Esophagus muscularis mucosa (tissue), 4 donors: ENCODE results near the gene MCF2L. TPM values are rescaled to one million over a fixed set of nuclear protein-coding genes. Genes with fewer than 3 reads are reported as not detected.

Source experiments
- DNase-seq: peaks from one replicate; pipeline ENCODE4 v3.0.0-alpha.2; 2017; ENCODE audit errors: extremely low spot score
- H3K27ac ChIP-seq, 4 donors: fragments of 200-600 bp; sonication (generic); replicated peaks in 1 of 4; 1 replicate in 3 of 4; 2 replicates in 1 of 4; pipeline ENCODE4 v1.5.1; 2016 to 2019; ENCODE audit warnings: mild to moderate bottlenecking in 1 of 4
- H3K27me3 ChIP-seq, 4 donors: fragments of 200-600 bp; sonication (generic); one replicate each; pipeline versions ENCODE4 v1.5.1 to v1.6.0; 2016 to 2019
- H3K36me3 ChIP-seq, 4 donors: fragments of 200-600 bp; sonication (generic); one replicate each; pipeline ENCODE4 v1.5.1; 2016 to 2019
- H3K4me1 ChIP-seq, 4 donors: fragments of 200-600 bp; sonication (generic); one replicate each; pipeline ENCODE4 v1.5.1; 2016 to 2019
- H3K4me3 ChIP-seq, 4 donors: fragments of 200-600 bp; sonication (generic); 1 replicate in 2 of 4; 2 replicates in 2 of 4; pipeline ENCODE4 v1.5.1; 2016 to 2019; ENCODE audit warnings: mild to moderate bottlenecking in 4 of 4, moderate library complexity in 1 of 4
- H3K9me3 ChIP-seq, 4 donors: fragments of 200-600 bp; sonication (generic); 1 replicate in 3 of 4; 2 replicates in 1 of 4; pipeline ENCODE4 v1.5.1; 2016 to 2019
- EP300 ChIP-seq: sonication (generic); formaldehyde crosslinking; IDR thresholded peaks from one replicate; pipeline ENCODE4 v1.6.1; 2017; ENCODE audit warnings: antibody characterized with exemption
- POLR2A ChIP-seq: fragments of 450-650 bp; IDR thresholded peaks from one replicate; pipeline ENCODE4 v1.6.1; 2017; ENCODE audit warnings: antibody characterized with exemption, moderate library complexity, mild to moderate bottlenecking, low read depth
- POLR2AphosphoS5 ChIP-seq, 2 donors: sonication (generic); formaldehyde crosslinking; IDR thresholded peaks; one replicate each; pipeline ENCODE4 v1.6.1; 2017; ENCODE audit warnings: antibody characterized with exemption in 2 of 2
- WGBS: methylation state at CpG from one replicate; pipeline ENCODE4 v1.1.5; 2018; 5-methylcytosine and 5-hydroxymethylcytosine counted together
- intact Hi-C: fragments of 100-400 bp; cut with DNase I; formaldehyde crosslinking; loops from one replicate; pipeline ENCODE4 v1.15.1; 2023
- total RNA-seq, 4 donors: library from RNA; depleted of rRNA; stranded (reverse); fragments of >200 nt; gene quantifications; one replicate each; pipeline versions ENCODE4 v1.1.0 to v1.2.1, GENCODE V29; 2016
- TF ChIP-seq, protein P1 (sequence below), 3 experiments: fragments of 200-600 bp in 2 of 3; fragments of 450-650 bp in 1 of 3; sonication (generic) in 2 of 3; IDR thresholded peaks; one replicate each; pipeline ENCODE4 v1.5.1; 2017 to 2019; ENCODE audit warnings: antibody characterized with exemption in 3 of 3, mild to moderate bottlenecking in 2 of 3, moderate library complexity in 1 of 3

The MCF2L gene
- total RNA-seq, 4 donors from 2014 or later: 14.5 to 38.6 (median 26.7) TPM

DNA sequence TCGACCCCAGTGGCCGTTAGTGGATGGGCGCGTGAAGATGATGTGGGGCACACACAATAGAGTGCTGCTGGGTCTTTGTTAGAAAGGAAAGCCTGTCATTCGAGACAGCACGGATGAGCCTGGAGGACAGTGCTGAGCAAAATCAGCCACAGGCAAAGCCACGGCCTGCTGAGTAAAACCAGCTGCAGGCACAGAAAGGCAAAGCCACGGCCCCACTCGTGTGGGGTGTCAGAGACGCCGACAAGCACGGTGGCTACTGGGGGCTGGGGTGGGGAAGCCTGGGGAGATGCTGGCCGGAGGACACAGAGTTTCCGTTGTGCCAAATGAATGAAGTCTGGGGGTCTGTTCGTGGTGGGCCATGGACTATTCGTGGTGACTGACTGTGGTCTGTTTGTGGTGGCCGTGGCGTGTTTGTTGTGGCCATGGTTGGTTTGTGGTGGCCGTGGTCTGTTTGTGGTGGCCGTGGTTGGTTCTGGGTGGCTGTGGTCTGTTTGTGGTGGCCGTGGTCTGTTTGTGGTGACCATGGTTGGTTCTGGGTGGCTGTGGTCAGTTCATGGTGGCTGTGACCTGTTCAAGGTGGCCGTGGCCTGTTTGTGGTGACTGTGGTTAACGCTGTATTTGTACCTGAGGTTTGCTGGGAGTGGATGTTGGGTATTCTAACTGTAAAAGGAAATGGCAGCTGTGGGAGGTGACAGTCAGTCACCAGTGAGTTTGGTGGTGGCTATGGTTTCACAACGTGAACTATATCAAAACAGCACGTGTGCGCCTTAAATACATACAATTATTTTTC, 36.3 kb downstream of the MCF2L start:
- no peak for TF ChIP-seq POLR2AphosphoS5 (IDR thresholded peaks at IDR 0.05)
- TF ChIP-seq, protein P1, sequence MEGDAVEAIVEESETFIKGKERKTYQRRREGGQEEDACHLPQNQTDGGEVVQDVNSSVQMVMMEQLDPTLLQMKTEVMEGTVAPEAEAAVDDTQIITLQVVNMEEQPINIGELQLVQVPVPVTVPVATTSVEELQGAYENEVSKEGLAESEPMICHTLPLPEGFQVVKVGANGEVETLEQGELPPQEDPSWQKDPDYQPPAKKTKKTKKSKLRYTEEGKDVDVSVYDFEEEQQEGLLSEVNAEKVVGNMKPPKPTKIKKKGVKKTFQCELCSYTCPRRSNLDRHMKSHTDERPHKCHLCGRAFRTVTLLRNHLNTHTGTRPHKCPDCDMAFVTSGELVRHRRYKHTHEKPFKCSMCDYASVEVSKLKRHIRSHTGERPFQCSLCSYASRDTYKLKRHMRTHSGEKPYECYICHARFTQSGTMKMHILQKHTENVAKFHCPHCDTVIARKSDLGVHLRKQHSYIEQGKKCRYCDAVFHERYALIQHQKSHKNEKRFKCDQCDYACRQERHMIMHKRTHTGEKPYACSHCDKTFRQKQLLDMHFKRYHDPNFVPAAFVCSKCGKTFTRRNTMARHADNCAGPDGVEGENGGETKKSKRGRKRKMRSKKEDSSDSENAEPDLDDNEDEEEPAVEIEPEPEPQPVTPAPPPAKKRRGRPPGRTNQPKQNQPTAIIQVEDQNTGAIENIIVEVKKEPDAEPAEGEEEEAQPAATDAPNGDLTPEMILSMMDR (IDR thresholded peaks at IDR 0.05): no peak
- no peak for TF ChIP-seq POLR2A
- TF ChIP-seq EP300: no peak
- H3K36me3 ChIP-seq: peaks cover 0 to 29% (median 0%) of the 10 kb centered on the region in 4 donors
- intact Hi-C loops: no loop called here
- peaks cover 10 to 29% (median 19%) of the 10 kb centered on the region in 4 donors for H3K4me1 ChIP-seq
- DNase-seq: no peak
- no peak overlapping the region for H3K27ac ChIP-seq
- WGBS: 91% methylated on average over 26 of the region's 26 CpGs
- no peaks in the 10 kb centered on the region for H3K9me3 ChIP-seq
- no peak overlapping the region for H3K4me3 ChIP-seq
- peaks cover 0 to 31% (median 2%) of the 10 kb centered on the region in 4 donors for H3K27me3 ChIP-seq

DNA sequence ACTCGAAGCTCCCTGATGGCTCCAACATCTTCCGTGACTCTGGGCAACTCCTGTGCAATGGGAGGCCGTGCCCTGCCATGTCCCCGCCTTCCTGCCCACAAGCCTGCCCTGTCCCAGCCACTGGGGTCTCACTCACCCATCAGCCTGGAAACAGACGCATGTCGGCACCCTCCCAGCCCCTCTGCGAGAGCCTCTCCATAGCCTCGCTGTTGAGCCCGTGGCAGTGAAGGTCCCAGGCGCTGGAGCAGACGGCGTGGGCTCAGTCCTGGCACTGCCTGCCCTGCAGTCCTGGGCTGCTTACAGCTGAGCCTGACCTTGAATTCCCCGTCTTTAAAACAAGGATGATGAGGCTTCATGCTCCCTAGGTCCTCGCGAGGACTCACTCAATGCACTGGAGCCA, 37.0 kb downstream of the MCF2L start:
- WGBS: 93% methylated on average over 7 of the region's 15 CpGs
- TF ChIP-seq, protein P1 (IDR thresholded peaks at IDR 0.05): no peak
- TF ChIP-seq POLR2A (no peak), POLR2AphosphoS5 (IDR thresholded peaks at IDR 0.05) (no peak), EP300 (no peak)
- no peak for DNase-seq

DNA sequence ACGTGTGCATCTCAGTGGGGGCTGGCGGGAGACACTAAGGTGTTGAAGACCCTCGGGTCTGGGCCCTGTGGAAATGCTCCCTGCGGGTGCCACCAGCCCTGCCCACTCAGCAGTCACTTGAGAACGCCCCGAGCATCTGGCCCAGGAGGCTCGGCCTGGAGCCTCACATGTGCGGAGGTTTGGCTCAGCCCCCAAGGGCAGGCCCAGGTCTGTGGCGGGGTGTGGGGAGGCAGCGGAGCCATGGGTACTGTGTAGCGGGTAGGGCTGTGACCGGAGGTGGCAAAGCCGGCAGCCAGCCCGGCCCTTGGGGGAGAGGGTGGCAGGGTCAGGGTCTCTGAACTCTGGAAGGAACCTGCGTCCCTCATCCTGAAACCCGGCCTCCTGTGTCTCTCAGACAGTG, 37.6 kb downstream of the MCF2L start:
- intact Hi-C loops: no loop called here
- Histone ChIP-seq H3K36me3 (peaks cover 0 to 29% (median 0%) of the 10 kb centered on the region in 4 donors), H3K4me3 (no peak overlapping the region), H3K27me3 (peaks cover 0 to 17% (median 2%) of the 10 kb centered on the region in 4 donors), H3K27ac (no peak overlapping the region), H3K4me1 (peaks cover 5 to 16% (median 14%) of the 10 kb centered on the region in 4 donors), H3K9me3 (no peaks in the 10 kb centered on the region)
- 90% methylated on average over 16 of the region's 16 CpGs for WGBS
- no peak for DNase-seq
- TF ChIP-seq, protein P1 (IDR thresholded peaks at IDR 0.05): no peak
- TF ChIP-seq POLR2AphosphoS5 (IDR thresholded peaks at IDR 0.05) (no peak), POLR2A (no peak), EP300 (no peak)

More for the DNA sequence above, 37.0 kb downstream of the MCF2L start:
- Histone ChIP-seq H3K9me3 (no peaks in the 10 kb centered on the region), H3K4me1 (peaks cover 10 to 22% (median 20%) of the 10 kb centered on the region in 4 donors), H3K36me3 (peaks cover 0 to 29% (median 0%) of the 10 kb centered on the region in 4 donors), H3K27me3 (peaks cover 0 to 24% (median 2%) of the 10 kb centered on the region in 4 donors), H3K4me3 (no peak overlapping the region), H3K27ac (no peak overlapping the region)
- intact Hi-C loops: no loop called here

DNA sequence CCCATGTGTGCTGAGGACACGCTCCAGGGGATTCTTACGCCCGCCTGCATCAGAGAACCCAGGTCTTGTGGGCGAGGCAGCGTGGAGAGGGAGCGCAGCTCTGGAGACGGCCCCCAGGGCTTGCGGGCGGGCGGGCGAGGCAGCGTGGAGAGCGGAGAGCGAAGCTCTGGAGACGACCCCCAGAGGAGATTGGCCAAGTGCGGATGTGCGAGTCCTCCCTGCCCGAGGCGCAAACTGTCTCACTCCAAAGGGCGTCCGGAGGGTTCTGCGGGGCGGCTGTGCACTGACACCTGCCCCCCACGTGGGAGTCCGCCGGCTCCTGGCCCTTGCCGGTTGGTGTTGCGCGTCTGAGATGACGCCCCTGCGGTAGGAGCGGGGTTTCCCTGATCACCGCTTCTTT, 39.8 kb downstream of the MCF2L start:
- WGBS: 90% methylated on average over 33 of the region's 33 CpGs
- no peaks in the 10 kb centered on the region for H3K27me3 ChIP-seq
- H3K9me3 ChIP-seq: no peaks in the 10 kb centered on the region
- TF ChIP-seq POLR2A (no peak), POLR2AphosphoS5 (IDR thresholded peaks at IDR 0.05) (no peak), EP300 (no peak)
- TF ChIP-seq, protein P1 (IDR thresholded peaks at IDR 0.05): no peak
- no peak for DNase-seq
- intact Hi-C loops: no loop called here
- peaks cover 0 to 29% (median 0%) of the 10 kb centered on the region in 4 donors for H3K36me3 ChIP-seq
- peaks cover 0 to 12% (median 8%) of the 10 kb centered on the region in 4 donors for H3K4me1 ChIP-seq
- no peak overlapping the region for H3K27ac ChIP-seq
- H3K4me3 ChIP-seq: no peak overlapping the region
